Stimulated activated CD4-positive, alpha-beta T cell treated with anti-CD3 and anti-CD28 coated beads, Interleukin-15, amount 100 ng/mL, for 24 hours (primary cell): ENCODE measurements around the gene SUFU.

Experiments used
- DNase-seq: peaks from one replicate; pipeline ENCODE4 v3.0.0-alpha.2; 2020

SUFU gene

DNA sequence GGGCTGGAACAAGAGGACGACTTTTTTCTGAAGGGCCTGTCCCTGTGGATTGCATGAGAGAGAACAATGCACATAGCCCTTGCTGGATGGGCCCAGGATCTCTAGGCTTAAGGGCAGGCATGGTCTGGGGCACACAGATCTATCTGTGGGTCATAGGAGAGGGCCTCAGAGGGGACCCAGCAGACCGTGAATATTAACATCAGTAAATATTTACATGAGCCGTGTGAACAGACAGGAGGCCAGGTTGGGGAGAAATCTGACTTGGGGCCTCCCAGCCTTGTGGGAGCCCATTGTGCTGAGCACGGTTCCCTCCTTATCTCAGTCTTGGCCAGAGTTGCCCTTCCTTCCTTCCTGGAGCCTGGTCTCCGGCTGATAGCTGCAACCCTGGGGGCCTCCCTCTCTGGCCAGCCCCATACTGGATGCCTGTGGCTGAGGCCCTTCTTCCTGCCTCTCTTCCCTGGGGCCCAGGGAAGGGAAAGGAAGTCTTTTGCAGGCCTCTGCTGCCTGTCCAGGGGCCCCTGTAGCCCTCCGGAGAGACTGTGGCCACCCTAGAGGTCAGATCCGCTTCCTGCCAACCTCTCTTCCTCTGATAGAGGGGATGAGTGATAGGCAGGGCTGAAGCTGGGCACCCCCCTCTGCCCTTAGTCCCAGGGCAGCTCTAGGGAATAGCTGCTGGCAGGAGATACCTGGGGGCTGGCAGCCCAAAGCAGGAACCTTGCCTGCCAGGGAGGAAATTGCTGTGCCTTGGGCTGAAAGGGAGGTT is 96.0 kb downstream of the SUFU start:
- DNase-seq: no peak

DNA sequence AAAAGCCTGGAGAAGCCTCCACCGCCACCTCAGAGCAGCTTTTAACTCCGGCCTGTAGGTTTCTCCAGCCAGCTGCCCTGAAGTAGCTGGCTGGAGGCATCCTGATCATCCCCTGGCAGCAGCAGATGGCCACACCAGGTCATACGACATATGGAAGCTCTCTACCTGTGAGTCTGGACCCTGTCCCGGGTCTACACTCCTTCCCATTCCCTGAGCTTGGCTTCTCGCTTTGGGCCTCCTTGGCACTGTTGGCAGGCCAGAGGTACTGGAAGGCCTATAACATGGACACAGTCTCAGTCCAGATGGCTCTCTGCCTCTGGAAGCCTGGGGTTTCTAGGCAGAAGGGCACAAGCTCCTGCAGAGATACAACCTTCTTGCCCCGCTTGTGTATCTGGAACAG is 97.0 kb downstream of the SUFU start:
- DNase-seq: no peak

DNA sequence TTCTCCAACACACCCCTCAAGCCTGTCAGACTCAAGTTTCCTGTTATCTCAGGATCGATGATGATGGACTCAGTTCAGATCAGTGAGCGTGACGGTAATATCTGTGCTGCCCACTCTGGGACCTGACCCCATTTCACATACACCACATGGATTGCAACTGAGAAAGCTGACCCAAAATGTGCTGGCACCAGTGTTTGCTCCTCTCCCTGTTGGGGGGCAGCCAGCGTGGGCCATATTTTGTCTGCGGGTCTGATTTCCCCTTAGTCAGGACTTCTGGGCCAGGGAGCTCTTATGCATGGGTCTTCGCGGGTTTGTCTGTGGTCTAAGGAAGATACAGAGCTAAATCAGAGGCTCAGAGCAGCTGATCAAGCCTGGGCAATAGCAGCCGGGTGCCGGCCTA is 97.9 kb downstream of the SUFU start:
- DNase-seq: no peak

DNA sequence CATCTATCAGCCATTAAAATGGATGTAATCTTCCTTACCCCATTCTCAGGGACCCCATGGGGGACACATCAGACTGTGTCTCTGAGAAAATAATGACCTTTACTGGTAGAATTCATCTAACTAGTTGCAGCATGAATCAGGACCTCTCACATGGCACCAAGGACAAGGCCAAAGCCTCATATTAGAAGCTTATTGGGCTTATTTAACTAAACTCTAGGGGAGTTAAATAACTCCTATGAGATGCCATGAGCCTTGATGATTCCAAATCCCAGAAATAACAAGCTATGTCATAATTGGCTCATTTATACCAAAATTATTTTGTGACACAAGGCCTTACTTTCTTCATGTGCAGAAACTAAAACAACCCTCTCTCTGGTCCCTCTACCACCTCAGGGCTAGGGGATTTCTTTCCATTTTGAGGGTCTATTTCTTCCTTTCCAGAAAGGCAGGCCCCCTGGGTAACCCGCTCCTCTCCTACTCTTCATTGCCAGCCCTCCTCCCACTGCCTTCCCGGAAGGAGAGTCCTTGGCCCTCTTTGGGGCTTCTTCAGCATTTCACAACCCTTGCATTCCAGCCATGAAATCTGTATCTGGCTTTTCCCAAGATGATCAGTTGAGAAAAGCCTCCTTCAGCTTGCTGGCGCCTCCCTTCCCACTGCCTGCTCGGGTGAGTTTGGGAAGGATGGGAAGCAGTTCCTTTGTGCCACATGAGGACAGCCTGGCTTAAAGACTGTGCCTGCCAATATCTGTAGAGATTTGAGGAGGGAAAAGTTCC is 98.7 kb downstream of the SUFU start:
- DNase-seq: no peak

DNA sequence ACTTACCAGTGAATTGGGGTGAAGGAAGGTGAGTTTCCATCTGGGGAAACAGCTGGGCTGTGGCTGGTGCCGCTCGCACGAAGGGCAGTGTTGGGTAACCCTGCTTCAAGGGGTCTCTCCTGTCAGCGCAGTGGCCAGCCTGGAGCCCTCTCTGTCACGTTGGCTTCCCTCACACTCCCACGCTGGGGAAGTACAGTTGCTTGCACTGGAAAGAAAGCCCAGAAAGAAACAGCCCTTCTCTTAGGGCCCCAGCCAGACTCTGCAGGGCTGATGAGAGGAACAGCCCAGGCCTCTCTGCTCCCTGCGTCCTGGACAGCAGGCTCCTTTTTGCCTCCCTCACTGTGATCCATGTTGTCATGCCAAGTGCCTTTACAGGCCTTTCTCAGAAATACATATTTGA is 100.2 kb downstream of the SUFU start:
- DNase-seq: no peak

DNA sequence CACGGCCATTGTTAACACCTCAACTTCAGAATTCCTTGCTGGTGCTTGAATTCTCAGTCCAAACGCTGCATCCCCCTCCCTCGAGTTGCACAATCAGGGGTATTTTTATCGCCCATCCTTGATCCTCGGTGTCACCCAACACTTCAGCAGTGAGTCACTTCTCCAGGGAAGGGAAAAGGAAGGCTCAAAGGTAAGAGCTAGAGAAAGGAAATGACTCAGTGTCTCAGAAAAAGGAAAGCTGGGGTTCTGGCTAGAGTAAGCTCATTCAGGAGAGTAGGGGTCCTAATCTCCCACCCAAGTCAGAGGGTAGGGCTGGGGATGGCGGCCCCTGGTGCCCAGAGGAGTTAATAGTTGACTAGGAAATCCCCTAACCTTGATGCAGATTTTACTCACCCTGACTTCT is 100.7 kb downstream of the SUFU start:
- no peak for DNase-seq

DNA sequence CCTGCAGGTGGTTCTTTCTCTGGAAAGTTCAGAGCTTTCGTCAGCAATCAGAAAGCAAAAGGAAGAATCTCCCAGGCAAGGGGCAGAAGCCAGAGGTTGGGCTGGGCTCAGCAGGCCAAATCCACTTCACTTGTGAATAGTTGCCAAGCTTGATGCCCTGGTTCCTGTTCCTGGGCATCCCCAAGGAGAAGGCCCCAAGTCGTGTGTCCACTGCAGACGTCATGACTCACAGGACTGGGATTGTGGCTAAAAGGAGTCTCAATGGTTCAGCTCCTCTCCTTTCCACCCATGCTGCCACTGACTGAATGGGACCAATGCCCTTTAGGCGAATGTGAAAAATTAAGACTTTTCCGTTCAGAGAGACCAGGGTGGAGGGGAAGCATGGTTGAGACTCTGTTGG is 101.9 kb downstream of the SUFU start:
- DNase-seq: no peak

DNA sequence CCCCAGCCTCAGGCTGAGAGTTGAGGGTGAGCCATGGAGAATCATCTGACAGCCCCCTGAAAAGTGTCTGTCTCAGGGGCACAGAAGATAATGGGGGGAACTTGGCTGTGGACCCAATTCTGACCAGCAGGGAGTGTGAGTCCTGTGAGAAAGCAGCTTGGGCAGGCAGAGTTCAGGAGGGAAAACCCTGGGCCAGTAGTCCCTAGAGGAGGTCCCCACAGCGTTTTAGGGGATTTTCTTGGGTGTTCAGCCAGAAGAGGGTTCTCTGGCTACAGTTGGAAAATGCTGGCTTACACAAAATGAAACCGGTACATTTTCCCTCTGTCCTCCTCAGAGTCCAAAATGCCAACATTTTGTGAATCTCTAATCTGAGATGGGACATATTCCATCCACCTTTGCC is 104.7 kb downstream of the SUFU start:
- no peak for DNase-seq

DNA sequence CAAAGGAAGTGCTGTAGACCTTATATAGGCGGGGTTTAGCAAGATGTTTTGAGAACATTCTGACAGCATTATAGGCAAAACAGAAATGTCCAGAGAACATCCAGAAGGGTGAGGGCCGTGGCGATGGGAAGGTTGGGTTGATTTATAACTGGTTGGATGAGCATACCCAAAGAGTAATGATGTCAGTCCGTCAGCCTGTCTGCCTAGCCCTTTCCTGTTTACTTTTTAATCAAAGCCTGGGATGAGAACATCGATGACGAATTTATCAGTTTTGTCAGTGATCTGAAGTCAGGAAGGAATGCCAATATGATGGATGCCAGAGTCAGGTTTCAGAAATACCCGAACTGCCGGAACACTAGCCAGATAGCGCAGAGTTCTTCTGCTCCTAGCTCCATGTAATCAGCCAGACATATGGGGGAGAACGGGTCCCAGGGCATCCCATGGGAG is 106.7 kb downstream of the SUFU start:
- no peak for DNase-seq

DNA sequence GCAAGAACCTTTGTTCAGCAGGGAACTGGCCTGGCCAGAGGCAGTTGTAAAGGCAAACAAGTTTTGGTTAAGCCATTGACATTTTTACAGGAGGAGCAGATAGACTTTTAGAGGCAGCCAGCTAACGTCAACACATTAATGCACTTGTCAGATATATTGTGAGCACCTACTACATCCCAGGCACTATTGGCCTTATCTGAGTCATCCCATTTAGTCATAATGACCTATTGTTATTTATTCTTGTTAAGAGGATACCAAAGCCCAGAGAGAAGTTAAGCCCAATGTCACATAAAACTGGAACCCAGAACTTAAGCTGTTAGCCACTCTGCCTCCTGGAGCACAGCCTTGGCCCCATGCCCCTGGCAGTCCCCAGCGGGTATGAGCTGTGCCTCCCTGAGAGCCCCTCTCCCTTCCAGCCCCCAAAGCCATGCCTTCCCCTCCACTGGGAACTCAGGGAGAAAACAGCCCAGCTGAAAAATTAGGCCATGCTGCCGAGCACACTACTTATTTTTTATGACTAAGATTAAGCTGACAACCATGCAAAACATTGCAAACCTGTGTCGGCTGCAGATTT is 107.8 kb downstream of the SUFU start:
- no peak for DNase-seq

DNA sequence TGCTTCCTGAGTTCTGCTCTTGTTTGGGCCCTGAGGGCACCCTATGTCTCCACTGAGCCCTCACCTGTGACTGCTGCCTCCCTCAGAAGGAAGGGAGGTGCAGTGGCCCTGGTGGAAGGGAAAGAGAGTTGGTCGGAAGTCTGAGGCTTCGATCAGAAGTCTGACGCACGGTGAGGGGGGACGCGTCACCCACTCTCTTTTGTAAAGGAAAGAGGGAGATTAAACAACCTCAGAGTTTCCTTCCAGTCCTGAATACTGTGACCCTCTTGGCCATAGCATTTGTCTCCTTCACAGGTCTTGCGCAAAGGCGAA is 109.1 kb downstream of the SUFU start:
- DNase-seq: peak; percentile 64

DNA sequence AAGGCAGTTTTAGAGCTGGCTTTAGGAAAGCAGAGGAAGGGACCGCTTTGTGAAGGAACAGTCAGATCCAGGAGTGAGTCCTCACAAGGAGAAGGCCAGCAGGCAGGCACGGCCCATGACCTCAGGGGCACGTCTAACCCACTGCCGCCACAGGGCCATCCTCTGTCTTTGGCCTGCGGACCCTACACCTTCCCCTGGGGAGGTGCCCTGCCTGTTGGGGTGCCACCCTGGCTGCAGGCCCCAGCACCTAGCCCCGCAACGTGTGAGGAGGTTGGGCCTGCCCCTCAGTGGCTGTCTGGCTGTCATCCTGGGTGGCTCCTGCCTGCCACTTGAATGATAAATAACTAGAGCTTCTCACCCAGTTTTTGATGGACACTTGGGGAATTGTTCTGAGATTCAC is 109.5 kb downstream of the SUFU start:
- no peak for DNase-seq

DNA sequence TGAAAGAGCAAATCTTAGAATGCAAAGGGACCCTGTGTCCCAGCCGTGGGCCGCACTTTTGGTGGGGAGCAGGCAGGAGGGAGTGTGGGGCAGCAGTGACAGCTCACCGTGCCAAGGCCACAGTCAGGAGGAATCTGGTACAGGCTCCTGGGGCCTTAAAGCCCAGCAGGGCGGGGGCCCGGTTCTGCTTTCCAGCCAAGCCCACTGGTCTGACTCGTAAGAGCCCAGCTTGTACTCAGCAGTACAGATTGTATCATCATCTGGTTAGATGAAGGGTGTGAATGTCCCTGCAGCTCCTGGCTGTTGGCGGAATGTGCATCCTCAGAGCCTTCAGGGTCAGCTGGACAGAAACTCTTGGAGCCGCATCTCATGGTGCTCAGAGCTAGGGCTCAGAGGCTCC is 110.0 kb downstream of the SUFU start:
- no peak for DNase-seq

DNA sequence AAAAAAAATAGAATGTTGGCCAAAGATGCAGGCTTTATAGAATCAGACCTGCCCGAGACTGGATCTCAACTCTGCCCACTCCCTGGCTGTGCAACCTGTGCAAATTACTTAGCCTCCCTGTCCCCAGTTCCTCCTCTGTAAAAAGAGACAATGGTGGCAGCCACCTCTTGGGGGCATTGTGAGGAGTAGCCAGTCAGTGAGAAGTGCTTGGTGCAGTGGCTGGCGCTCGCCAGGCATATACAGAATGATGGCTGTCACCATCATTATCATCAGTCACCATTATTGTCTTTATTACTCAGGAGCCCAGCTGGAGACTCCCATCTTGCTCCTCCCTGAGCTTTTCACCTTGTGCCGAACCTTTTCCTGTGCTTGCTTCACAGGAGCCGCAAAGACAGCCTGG is 111.1 kb downstream of the SUFU start:
- no peak for DNase-seq

DNA sequence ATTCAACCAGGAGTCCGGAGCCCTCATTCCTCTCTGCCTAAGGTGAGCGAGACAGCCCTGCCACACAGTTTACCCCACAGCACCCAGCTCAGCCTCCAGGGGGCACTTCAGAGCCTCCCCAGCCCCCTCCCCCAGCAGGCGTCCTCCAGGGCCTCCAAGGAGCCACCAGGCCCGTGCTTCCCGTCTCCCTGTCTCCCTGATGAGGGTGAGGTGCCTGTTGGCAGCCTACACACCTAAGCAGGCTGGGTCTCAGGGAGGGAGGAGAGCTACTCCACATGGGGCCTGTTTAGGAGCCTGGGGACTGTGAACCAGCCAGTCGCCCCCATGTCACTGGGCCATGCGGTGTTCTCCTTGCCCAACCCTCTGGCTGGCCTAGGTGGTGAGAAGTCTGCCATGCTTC is 111.6 kb downstream of the SUFU start:
- peak; percentile 42 for DNase-seq

DNA sequence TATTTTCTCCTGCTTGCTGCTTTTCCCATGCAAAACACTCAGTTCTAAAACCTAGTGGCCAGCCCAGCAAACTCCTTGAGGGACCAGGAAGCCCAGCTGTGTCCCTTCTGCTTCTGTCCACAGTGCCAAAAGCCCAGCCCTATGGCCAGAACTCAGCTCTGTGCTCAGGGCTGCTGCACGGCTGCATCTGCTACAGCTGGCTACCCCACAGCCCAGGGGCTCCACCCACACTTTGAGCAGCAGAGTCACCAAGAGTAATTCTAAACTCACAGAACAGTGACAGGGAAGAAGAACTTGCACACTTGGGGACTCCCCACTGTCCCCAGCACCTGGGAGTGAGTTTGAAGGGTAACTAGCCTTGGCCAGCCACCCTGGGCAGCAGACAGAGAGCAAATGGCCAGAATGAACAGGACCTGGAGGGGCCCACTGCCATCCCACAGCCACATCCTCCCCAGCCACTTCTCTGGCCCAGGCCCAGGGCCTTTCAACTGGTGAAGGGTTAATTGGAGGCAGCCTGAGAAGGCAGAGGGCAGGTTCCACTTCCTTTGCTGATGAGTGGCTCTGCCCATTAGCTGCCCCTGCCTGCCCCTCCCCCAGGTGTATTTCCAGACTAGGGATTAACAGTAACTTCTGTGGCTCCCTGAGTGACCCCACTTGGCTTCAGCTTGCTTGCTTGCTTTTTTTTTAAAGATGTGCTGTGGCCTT is 112.4 kb downstream of the SUFU start:
- DNase-seq: no peak

DNA sequence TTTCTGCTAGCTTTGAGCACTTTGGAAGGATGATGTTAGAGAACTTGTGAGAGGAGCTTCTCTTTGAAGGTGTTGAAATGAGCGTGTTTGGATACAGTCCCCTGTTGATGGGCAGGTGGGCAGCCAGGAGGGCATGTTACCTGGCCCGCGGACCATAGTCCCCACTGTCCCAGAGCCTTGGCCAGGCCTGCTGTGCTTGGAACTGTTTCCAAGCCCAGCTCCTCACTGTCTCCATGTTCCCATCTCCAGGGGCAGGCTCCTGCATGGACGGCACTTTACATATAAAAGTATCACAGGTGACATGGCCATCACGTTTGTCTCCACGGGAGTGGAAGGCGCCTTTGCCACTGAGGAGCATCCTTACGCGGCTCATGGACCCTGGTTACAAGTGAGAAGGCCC is 113.3 kb downstream of the SUFU start:
- DNase-seq: no peak

DNA sequence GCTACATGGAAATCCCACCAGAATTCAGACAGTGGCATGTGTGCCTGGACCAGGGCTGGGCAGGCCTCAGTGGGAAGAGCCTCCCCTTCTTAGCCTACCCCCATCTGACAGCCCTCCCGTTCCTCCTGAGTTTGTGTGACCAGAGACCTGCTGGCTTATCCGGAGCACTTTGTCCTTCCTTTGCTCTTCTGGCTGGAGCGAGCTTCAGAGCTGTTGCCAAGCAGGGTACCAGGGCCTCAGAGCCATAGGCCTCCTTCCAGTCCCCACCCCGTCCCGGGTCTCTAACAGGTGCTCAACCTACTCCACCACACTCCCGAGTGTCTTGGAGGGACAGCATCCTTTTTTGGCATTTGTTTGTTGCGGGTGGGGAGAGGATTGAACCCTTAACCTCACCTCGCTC is 114.0 kb downstream of the SUFU start:
- no peak for DNase-seq

DNA sequence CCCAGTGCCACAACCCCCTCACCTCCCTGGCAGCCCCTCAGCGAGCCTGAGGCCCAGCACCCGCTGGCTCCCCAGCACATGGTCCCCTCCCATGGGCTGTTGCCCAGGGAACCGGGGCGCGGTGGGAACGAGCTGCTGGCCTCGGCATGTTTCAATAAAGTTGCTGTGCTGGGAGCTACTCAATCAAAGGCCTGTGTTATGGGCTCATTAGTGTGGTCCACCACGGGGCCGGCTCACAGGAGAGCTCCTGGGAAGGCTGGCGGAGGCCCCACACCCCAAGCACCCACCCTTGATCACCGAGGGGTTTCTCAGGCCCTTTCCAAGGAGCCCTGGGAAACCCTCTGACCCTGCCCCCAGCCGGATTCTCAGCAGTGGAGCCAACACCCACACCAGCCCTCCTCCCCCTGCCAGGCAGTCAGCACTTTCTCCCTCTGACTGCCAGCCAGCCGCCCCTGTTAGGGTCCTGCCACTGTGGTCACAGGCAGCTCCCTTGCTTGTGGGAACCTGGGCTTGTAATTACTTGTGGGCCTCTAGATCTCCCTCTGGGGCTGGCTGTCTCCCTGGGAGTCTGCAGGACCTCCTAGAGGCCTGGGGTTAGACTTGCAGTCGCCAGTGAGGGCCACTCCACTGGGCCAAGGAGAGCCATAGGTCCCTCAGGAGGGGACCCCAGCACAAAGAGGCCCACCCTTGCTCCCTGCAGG is 115.7 kb downstream of the SUFU start:
- DNase-seq: no peak

DNA sequence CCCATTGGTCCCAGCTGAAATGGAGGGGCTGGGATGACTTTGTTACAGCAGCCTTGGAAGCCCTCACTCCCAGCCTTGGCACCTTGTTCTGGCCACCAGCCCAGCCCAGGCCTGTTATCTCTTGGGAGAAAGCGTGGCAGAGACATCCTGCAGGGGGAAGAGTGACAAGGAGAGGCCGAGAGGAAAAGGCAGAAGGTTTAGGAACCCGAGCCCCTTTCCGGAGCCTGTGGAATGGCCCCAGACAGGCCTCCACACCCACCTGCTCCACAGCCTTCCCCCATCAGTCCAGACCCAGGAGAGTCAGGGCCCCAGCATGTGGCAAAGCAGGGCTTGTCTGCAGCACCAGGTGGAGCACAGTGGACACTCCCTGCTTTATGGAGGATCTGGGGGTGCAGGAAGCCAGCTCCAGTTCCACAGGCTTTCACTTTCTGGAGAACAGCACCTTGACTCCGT is 116.4 kb downstream of the SUFU start:
- DNase-seq: no peak

DNA sequence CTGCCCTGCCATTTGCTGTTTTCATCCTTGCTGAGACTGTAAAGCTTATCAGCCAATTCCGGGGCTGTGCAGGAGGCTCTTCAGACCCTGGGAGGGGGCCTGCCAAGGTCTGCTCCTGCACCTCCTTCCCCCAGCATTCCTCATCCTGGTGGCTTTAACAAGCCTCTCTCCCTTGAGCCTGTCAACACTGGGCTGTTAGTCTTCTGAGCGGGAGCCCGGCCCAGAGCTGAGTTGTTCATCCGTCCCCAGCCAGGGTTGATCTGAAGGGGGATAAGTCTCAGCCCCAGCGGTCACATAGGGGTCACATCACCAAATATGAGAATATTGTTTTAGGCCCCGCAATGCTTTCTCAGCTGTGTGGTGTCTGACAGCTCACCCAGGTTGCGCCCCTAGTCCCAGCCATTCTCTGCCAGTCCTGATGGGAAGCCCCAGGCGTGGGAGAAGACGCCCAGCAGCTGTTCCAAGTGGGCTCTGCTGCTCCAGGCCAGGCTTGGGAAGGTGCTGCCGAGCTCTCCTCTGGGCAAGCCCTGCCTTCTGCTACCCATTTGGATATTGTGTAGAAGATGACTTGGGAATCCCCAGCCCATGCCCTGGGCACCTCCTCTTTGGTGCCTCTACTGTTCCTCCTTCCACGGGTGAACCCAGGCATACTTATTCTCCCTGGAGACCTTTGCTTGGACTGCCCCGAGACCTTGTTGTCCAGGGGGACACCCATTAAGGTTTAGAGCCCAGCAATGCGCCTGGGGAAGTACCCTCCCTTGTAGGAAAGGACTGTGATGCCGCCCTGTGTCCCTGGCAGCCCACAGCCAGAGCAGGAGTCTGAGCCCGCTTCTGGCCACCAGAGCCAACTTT is 117.0 kb downstream of the SUFU start:
- no peak for DNase-seq
